Naive thymus-derived CD4-positive, alpha-beta T cell (primary cell): ENCODE measurements around the gene STK32A. TPM values are rescaled to one million over a fixed set of nuclear protein-coding genes. Genes with fewer than 3 reads are reported as not detected.
"Not testable (repeated sequence)": the region's sequence is repeated elsewhere in the genome, so short reads cannot be mapped to it uniquely, and the experiment has no call there.

ENCODE experiments used
- ATAC-seq: fragments of 150-1000 bp; cut with Tn5 transposase; 2 replicates; pipeline ENCODE4 v1.10.0; 2021; ENCODE audit warnings: mild to moderate bottlenecking, moderate library complexity
- CTCF ChIA-PET: fragments of 350-600 bp; sonication (Branson Sonifier 250); formaldehyde crosslinking; loops from one replicate; lab custom pipeline; 2021; ENCODE audit warnings: antibody characterized with exemption; lab: Charles Lee
- POLR2A ChIA-PET: fragments of 350-600 bp; sonication (Branson Sonifier 250); formaldehyde crosslinking; loops from one replicate; lab custom pipeline; 2021; ENCODE audit warnings: antibody characterized with exemption, inconsistent platforms; lab: Charles Lee
- DNase-seq, 9 donors: peaks; one replicate each; pipeline versions ENCODE4 v3.0.0 to v3.0.0-alpha.2; 2020 to 2022; ENCODE audit warnings: mixed read lengths in 1 of 9
- H3K27ac ChIP-seq: one replicate; pipeline ENCODE4 v1.7.0; 2013; ENCODE audit warnings: mild to moderate bottlenecking, low read depth, low read length, moderate library complexity
- H3K27me3 ChIP-seq, 2 donors: one replicate each; pipeline ENCODE4 v1.7.0; 2013; ENCODE audit warnings: low read length in 2 of 2, mild to moderate bottlenecking in 2 of 2, moderate library complexity in 2 of 2; ENCODE audit not compliant: control insufficient read depth in 2 of 2, insufficient read depth in 2 of 2
- H3K36me3 ChIP-seq, 3 experiments: 1 replicate in 2 of 3; 2 replicates in 1 of 3; pipeline ENCODE4 v1.7.0; 2013; ENCODE audit warnings: low read length in 3 of 3, mild to moderate bottlenecking in 3 of 3, moderate library complexity in 1 of 3; ENCODE audit not compliant: insufficient read depth in 3 of 3, control insufficient read depth in 2 of 3
- H3K4me1 ChIP-seq, 2 donors: one replicate each; pipeline ENCODE4 v1.7.0; 2013; ENCODE audit warnings: low read length in 2 of 2, mild to moderate bottlenecking in 2 of 2, moderate library complexity in 1 of 2; ENCODE audit not compliant: control insufficient read depth in 2 of 2, insufficient read depth in 2 of 2
- H3K4me3 ChIP-seq: 2 replicates; pipeline ENCODE4 v1.7.0; 2013; ENCODE audit warnings: mild to moderate bottlenecking, low read length
- H3K9me3 ChIP-seq, 3 experiments: 1 replicate in 2 of 3; 2 replicates in 1 of 3; pipeline ENCODE4 v1.7.0; 2013; ENCODE audit warnings: low read length in 3 of 3; ENCODE audit not compliant: control insufficient read depth in 2 of 3
- H3K27ac Mint-ChIP-seq, 9 donors: one replicate each; pipeline ENCODE4 v1.8.0; 2020 to 2022; ENCODE audit warnings: mixed read lengths in 9 of 9, mild to moderate bottlenecking in 8 of 9, moderate library complexity in 5 of 9, inconsistent platforms in 2 of 9
- H3K27me3 Mint-ChIP-seq, 5 donors: one replicate each; pipeline ENCODE4 v1.8.0; 2021 to 2022; ENCODE audit warnings: mixed read lengths in 5 of 5, mild to moderate bottlenecking in 1 of 5
- H3K36me3 Mint-ChIP-seq, 5 donors: one replicate each; pipeline ENCODE4 v1.8.0; 2020 to 2022; ENCODE audit warnings: mixed read lengths in 5 of 5, mild to moderate bottlenecking in 3 of 5, inconsistent platforms in 1 of 5
- H3K4me1 Mint-ChIP-seq, 7 donors: one replicate each; pipeline ENCODE4 v1.8.0; 2020 to 2022; ENCODE audit warnings: mixed read lengths in 7 of 7, mild to moderate bottlenecking in 3 of 7, inconsistent platforms in 1 of 7
- H3K4me3 Mint-ChIP-seq, 10 donors: one replicate each; pipeline ENCODE4 v1.8.0; 2020 to 2022; ENCODE audit warnings: mild to moderate bottlenecking in 10 of 10, mixed read lengths in 10 of 10, moderate library complexity in 6 of 10, inconsistent platforms in 2 of 10
- H3K9me3 Mint-ChIP-seq, 11 donors: one replicate each; pipeline ENCODE4 v1.8.0; 2020 to 2022; ENCODE audit warnings: mixed read lengths in 11 of 11, mild to moderate bottlenecking in 4 of 11, inconsistent platforms in 1 of 11, moderate library complexity in 1 of 11
- intact Hi-C, 2 donors: fragments of 100-400 bp; cut with micrococcal nuclease; formaldehyde crosslinking; loops; one replicate each; pipeline ENCODE4 v1.15.1; 2023
- polyA plus RNA-seq, 2 donors: library from polyadenylated mRNA; unstranded; fragments of 300-500 nt; fragmentation: Illumina TruSeq; gene quantifications; one replicate each; pipeline ENCODE4 v1.2.3, GENCODE V29; 2021
- total RNA-seq, 6 experiments: library from RNA in 5 of 6; stranded (reverse) in 5 of 6; gene quantifications; 1 replicate in 5 of 6; 2 replicates in 1 of 6; pipeline ENCODE4 v1.2.3 and lab custom pipeline; 2021 to 2026

The STK32A gene
- total and polyA plus RNA-seq, 7 experiments from 2014 or later = not detected

DNA sequence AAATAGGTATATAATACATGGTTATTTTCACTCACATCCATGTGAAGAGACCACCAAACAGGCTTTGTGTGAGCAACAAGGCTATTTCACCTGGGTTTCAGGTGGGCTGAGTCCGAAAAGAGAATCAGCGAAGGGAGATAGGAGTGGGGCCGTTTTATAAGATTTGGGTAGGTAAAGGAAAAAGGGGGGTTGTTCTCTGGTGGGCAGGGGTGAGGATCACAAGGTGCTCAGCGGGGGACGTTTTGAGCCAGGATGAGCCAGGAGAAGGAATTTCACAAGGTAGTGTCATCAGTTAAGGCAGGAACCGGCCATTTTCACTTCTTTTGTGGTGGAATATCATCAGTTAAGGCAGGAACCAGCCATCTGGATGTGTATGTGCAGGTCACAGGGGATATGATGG, 132.6 kb downstream of the STK32A start:
- CTCF ChIA-PET = interaction anchor here (0.6 kb wide), 1 partner anchor 274 kb away, joined by 3 read pairs; no protein-coding TSS in a partner anchor
- POLR2A ChIA-PET, H3K27me3 ChIP-seq, H3K27ac ChIP-seq, ATAC-seq, H3K9me3 ChIP-seq, H3K27ac Mint-ChIP-seq, H3K4me3 ChIP-seq, DNase-seq, H3K36me3 Mint-ChIP-seq, H3K27me3 Mint-ChIP-seq, H3K4me1 ChIP-seq, H3K4me3 Mint-ChIP-seq, H3K9me3 Mint-ChIP-seq, H3K4me1 Mint-ChIP-seq, H3K36me3 ChIP-seq: not testable (repeated sequence)
- intact Hi-C loops = loop anchor here in 1 of 2 donors (5.0 kb wide), 1 partner anchor 705 kb away; no protein-coding TSS in a partner anchor

GRCh38 chr5:147369742-147370374, 135.0 kb downstream of the STK32A start:
- Histone ChIP-seq H3K9me3 (no peaks in the 10 kb centered on the region), H3K4me1 (no peaks in the 10 kb centered on the region), H3K36me3 (no peaks in the 10 kb centered on the region), H3K4me3 (no peak overlapping the region), H3K27ac (no peak overlapping the region), H3K27me3 (no peaks in the 10 kb centered on the region)
- ATAC-seq (no peak), DNase-seq (no peak)
- H3K4me3 Mint-ChIP-seq = no peak overlapping the region
- ChIA-PET CTCF (interaction anchor here (1.2 to 1.7 kb wide), 3 partner anchors 11 to 181 kb away, joined by 3 to 5 read pairs (median 5); no protein-coding TSS in a partner anchor), POLR2A (no interaction called here)
- intact Hi-C loops = loop anchor here in 1 of 2 donors (2.0 to 5.0 kb wide), 2 partner anchors 403 to 708 kb away; no protein-coding TSS in a partner anchor
- peaks cover 0 to 7% (median 0%) of the 10 kb centered on the region in 5 donors for H3K27me3 Mint-ChIP-seq
- no peaks in the 10 kb centered on the region for H3K4me1 Mint-ChIP-seq
- no peak overlapping the region for H3K27ac Mint-ChIP-seq
- no peaks in the 10 kb centered on the region for H3K36me3 Mint-ChIP-seq
- H3K9me3 Mint-ChIP-seq = peaks cover 0 to 8% (median 0%) of the 10 kb centered on the region in 11 donors

DNA sequence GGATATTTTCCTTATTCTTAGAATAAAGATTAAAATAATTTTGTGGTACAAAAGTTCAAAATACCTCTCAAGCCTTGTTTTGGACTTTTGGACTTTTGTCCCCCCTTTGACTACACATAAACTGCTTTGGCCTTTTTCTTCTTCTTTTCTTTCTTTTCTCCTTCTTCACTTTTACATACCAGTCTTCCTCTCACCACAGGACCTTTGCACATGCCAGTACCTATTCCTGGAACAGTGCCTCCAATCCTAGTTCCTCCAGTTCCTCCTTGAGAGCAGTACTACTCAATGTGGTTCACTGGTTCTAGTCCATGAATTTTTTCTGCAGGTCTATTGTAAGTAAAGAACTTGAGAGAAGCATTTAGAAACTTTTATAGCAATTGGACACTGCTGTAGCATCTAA, 136.5 kb downstream of the STK32A start:
- H3K4me1 ChIP-seq = no peaks in the 10 kb centered on the region
- H3K4me1 Mint-ChIP-seq = no peaks in the 10 kb centered on the region
- no peaks in the 10 kb centered on the region for H3K36me3 ChIP-seq
- no peak overlapping the region for H3K27ac Mint-ChIP-seq
- no peak for DNase-seq
- no peak overlapping the region for H3K4me3 Mint-ChIP-seq
- peaks cover 0 to 6% (median 0%) of the 10 kb centered on the region in 11 donors for H3K9me3 Mint-ChIP-seq
- H3K4me3 ChIP-seq = no peak overlapping the region
- H3K36me3 Mint-ChIP-seq = no peaks in the 10 kb centered on the region
- ChIA-PET CTCF (no interaction called here), POLR2A (no interaction called here)
- no peaks in the 10 kb centered on the region for H3K27me3 ChIP-seq
- ATAC-seq = no peak
- peaks cover 0 to 7% (median 0%) of the 10 kb centered on the region in 5 donors for H3K27me3 Mint-ChIP-seq
- intact Hi-C loops = no loop called here
- no peak overlapping the region for H3K27ac ChIP-seq
- no peaks in the 10 kb centered on the region for H3K9me3 ChIP-seq

- intact Hi-C loops = no loop called here
- no peaks in the 10 kb centered on the region for H3K9me3 ChIP-seq
- Mint-ChIP-seq H3K36me3 (no peaks in the 10 kb centered on the region), H3K9me3 (peaks cover 0 to 6% (median 0%) of the 10 kb centered on the region in 11 donors), H3K4me3 (no peak overlapping the region), H3K27ac (no peak overlapping the region), H3K27me3 (peaks cover 0 to 9% (median 0%) of the 10 kb centered on the region in 5 donors), H3K4me1 (no peaks in the 10 kb centered on the region)
- no peaks in the 10 kb centered on the region for H3K4me1 ChIP-seq
- CTCF ChIA-PET = no interaction called here
- POLR2A ChIA-PET = no interaction called here
- no peak overlapping the region for H3K4me3 ChIP-seq
- ATAC-seq (no peak), DNase-seq (no peak)
- H3K36me3 ChIP-seq = no peaks in the 10 kb centered on the region
- no peaks in the 10 kb centered on the region for H3K27me3 ChIP-seq
- H3K27ac ChIP-seq = no peak overlapping the region
Observed at GRCh38 chr5:147372191-147372590, 137.4 kb downstream of the STK32A start.

DNA sequence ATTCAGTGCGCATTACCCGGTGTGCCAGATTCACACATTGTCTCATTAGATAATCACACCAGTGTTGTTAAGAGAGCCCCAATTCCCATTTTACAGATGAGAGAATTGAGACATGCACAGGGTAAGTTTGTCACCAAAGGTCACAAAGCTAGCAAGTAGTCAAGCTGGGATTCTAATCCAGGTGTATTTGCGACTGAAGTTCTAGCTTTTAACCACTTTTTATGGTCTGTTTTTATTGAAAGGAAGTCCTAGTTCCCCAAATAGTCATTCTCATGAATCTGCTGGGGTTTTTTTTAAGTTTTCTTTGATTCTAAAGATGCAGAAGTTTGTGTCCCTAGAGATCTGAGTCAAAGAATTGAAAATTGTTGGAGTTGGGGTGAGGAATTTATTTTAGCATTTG, 138.5 kb downstream of the STK32A start:
- no peak for ATAC-seq
- no peak overlapping the region for H3K4me3 Mint-ChIP-seq
- no peak for DNase-seq
- Histone ChIP-seq H3K4me1 (no peaks in the 10 kb centered on the region), H3K27me3 (no peaks in the 10 kb centered on the region), H3K4me3 (no peak overlapping the region), H3K9me3 (no peaks in the 10 kb centered on the region), H3K27ac (no peak overlapping the region), H3K36me3 (no peaks in the 10 kb centered on the region)
- peaks cover 0 to 8% (median under 1%) of the 10 kb centered on the region in 11 donors for H3K9me3 Mint-ChIP-seq
- no peaks in the 10 kb centered on the region for H3K4me1 Mint-ChIP-seq
- POLR2A ChIA-PET = no interaction called here
- H3K27ac Mint-ChIP-seq = no peak overlapping the region
- no peaks in the 10 kb centered on the region for H3K36me3 Mint-ChIP-seq
- peaks cover 0 to 9% (median 3%) of the 10 kb centered on the region in 5 donors for H3K27me3 Mint-ChIP-seq
- intact Hi-C loops = no loop called here
- CTCF ChIA-PET = no interaction called here

- peaks cover 0 to 2% (median 0%) of the 10 kb centered on the region in 7 donors for H3K4me1 Mint-ChIP-seq
- peaks cover 0 to 13% (median 8%) of the 10 kb centered on the region in 5 donors for H3K27me3 Mint-ChIP-seq
- ATAC-seq (no peak), DNase-seq (no peak)
- H3K4me3 Mint-ChIP-seq = no peak overlapping the region
- peaks cover 0 to 4% (median 0%) of the 10 kb centered on the region in 5 donors for H3K36me3 Mint-ChIP-seq
- Histone ChIP-seq H3K9me3 (no peaks in the 10 kb centered on the region), H3K4me3 (no peak overlapping the region), H3K27ac (no peak overlapping the region), H3K27me3 (no peaks in the 10 kb centered on the region), H3K4me1 (no peaks in the 10 kb centered on the region), H3K36me3 (no peaks in the 10 kb centered on the region)
- CTCF ChIA-PET = no interaction called here
- POLR2A ChIA-PET = interaction anchor here (0.6 kb wide), 1 partner anchor 12 kb away, joined by 5 read pairs; no protein-coding TSS in a partner anchor
- no peak overlapping the region for H3K27ac Mint-ChIP-seq
- intact Hi-C loops = no loop called here
- peaks cover 0 to 15% (median 4%) of the 10 kb centered on the region in 11 donors for H3K9me3 Mint-ChIP-seq
Observed at GRCh38 chr5:147375151-147375550, 140.3 kb downstream of the STK32A start.

DNA sequence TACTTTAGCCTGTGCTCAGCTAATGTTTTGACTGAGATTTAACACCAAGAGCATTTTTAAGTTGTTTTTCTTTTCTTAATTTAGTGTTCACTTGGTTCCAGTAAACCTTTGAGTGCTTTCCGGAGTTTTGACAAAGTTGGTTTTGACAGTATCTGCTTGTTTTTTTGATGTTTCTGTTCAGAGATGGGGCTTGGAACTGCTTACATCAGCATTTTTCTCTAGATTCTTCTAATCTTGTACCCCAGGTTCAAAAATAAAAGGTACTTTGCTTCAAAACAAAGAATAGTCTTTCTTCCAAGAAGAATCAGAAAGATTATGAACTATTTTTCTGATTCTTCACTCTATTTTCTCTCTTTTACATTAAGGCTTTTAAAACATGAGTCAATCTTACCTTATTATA, 142.9 kb downstream of the STK32A start:
- DNase-seq (no peak), ATAC-seq (no peak)
- Histone ChIP-seq H3K36me3 (no peaks in the 10 kb centered on the region), H3K27ac (no peak overlapping the region), H3K4me3 (no peak overlapping the region), H3K27me3 (no peaks in the 10 kb centered on the region), H3K9me3 (no peaks in the 10 kb centered on the region), H3K4me1 (no peaks in the 10 kb centered on the region)
- intact Hi-C loops = no loop called here
- Mint-ChIP-seq H3K9me3 (peaks cover 0 to 17% (median 4%) of the 10 kb centered on the region in 11 donors), H3K27ac (no peak overlapping the region), H3K27me3 (peaks cover 0 to 17% (median 5%) of the 10 kb centered on the region in 5 donors), H3K4me1 (peaks cover 0 to 2% (median 0%) of the 10 kb centered on the region in 7 donors), H3K36me3 (peaks cover 0 to 4% (median 0%) of the 10 kb centered on the region in 5 donors), H3K4me3 (no peak overlapping the region)
- ChIA-PET POLR2A (no interaction called here), CTCF (no interaction called here)
